Measurements from ENCODE around the gene ZNF211. TPM values are rescaled to one million over a fixed set of nuclear protein-coding genes. Genes with fewer than 3 reads are reported as not detected.

Gene ZNF211
- total RNA-seq, 1 experiment from 2014 or later = 6.7 TPM

DNA sequence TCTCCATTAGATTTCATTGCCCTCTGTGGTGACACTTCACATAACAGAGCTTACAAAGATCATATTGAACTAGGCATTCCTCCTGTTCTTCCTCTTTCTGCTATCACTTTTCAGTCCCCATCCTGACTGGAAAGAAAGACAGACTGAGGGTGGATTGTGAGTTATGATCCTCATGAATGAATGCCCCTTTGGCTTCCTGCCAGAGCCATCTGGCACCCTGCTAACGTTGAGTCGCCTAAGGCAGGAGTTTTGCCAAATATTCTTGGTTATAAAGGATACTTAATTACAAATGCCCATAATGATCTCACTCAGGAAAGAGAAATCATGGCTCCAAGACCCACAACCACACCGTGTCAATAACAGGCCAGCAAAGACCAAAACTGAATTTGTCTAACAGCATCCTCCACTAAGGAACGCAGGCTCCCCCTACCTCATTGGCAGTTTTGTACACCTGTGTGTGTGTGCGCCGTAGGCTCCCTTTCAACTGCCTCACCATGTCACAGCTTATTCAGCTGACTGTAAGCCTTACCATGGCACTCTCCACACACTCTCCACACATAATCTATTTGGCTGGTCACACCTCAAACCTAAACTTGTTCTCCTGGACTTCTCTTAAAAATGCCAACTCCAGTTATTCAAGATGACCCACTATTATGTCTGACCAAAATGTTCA, 15.5 kb downstream of the ZNF211 start:
- Histone ChIP-seq H3K9ac (ENCODE audit: low read length) (no peak overlapping the region), H3K9me3 (ENCODE audit: control insufficient read depth in 1 of 2, insufficient read depth in 1 of 2, low read depth in 1 of 2, low read length in 2 of 2) (peaks cover 3% of the 10 kb centered on the region in 2 experiments; a peak in 2 of 4 replicates), H3K4me3 (replicated peaks in 1 of 2; ENCODE audit: low read depth in 1 of 2, low read length in 2 of 2) (no peak overlapping the region), H3K27ac (ENCODE audit: low read depth, low read length) (no peak overlapping the region), H3K27me3 (ENCODE audit: insufficient read depth, low read length) (no peaks in the 10 kb centered on the region), H3K79me2 (ENCODE audit: insufficient read depth, low read length) (no peaks in the 10 kb centered on the region), H4K20me1 (ENCODE audit: insufficient read depth) (no peaks in the 10 kb centered on the region), H2AFZ (ENCODE audit: low read depth, low read length, poor library complexity, severe bottlenecking) (no peak overlapping the region), H3K36me3 (ENCODE audit: control insufficient read depth in 1 of 2, insufficient read depth in 2 of 2, low read length in 2 of 2) (no peaks in the 10 kb centered on the region), H3K4me2 (ENCODE audit: low read length) (no peak overlapping the region), H3K4me1 (ENCODE audit: control insufficient read depth in 1 of 2, insufficient read depth in 2 of 2, low read length in 2 of 2) (no peaks in the 10 kb centered on the region), H3K9me2 (ENCODE audit: insufficient read depth) (no peaks in the 10 kb centered on the region)
- intact Hi-C loops (cut with micrococcal nuclease) = no loop called here
- no peak for TF ChIP-seq TCF7L2 (IDR thresholded peaks at IDR 0.05; ENCODE audit: borderline replicate concordance, extremely low read depth, insufficient read depth, insufficient read length)
- TF ChIP-seq YY1 (IDR thresholded peaks at IDR 0.05; ENCODE audit: extremely low read depth, insufficient replicate concordance, low read depth, low read length) = no peak
- TF ChIP-seq, protein P1, sequence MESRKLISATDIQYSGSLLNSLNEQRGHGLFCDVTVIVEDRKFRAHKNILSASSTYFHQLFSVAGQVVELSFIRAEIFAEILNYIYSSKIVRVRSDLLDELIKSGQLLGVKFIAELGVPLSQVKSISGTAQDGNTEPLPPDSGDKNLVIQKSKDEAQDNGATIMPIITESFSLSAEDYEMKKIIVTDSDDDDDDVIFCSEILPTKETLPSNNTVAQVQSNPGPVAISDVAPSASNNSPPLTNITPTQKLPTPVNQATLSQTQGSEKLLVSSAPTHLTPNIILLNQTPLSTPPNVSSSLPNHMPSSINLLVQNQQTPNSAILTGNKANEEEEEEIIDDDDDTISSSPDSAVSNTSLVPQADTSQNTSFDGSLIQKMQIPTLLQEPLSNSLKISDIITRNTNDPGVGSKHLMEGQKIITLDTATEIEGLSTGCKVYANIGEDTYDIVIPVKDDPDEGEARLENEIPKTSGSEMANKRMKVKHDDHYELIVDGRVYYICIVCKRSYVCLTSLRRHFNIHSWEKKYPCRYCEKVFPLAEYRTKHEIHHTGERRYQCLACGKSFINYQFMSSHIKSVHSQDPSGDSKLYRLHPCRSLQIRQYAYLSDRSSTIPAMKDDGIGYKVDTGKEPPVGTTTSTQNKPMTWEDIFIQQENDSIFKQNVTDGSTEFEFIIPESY (IDR thresholded peaks at IDR 0.05; ENCODE audit: extremely low read depth, insufficient replicate concordance, low read length) = no peak
- TF ChIP-seq EZH2 (IDR thresholded peaks at IDR 0.05) = no peak
- no peak for TF ChIP-seq SIN3A (IDR thresholded peaks at IDR 0.05; ENCODE audit: low read depth)
- no peak for TF ChIP-seq RAD21 (IDR thresholded peaks at IDR 0.05; ENCODE audit: low read depth)
- no peak for TF ChIP-seq CBX3 (IDR thresholded peaks at IDR 0.05; ENCODE audit: low read depth)
- no peak for TF ChIP-seq ZNF274 (IDR thresholded peaks at IDR 0.05; ENCODE audit: low read depth, low read length)
- TF ChIP-seq, protein P2, sequence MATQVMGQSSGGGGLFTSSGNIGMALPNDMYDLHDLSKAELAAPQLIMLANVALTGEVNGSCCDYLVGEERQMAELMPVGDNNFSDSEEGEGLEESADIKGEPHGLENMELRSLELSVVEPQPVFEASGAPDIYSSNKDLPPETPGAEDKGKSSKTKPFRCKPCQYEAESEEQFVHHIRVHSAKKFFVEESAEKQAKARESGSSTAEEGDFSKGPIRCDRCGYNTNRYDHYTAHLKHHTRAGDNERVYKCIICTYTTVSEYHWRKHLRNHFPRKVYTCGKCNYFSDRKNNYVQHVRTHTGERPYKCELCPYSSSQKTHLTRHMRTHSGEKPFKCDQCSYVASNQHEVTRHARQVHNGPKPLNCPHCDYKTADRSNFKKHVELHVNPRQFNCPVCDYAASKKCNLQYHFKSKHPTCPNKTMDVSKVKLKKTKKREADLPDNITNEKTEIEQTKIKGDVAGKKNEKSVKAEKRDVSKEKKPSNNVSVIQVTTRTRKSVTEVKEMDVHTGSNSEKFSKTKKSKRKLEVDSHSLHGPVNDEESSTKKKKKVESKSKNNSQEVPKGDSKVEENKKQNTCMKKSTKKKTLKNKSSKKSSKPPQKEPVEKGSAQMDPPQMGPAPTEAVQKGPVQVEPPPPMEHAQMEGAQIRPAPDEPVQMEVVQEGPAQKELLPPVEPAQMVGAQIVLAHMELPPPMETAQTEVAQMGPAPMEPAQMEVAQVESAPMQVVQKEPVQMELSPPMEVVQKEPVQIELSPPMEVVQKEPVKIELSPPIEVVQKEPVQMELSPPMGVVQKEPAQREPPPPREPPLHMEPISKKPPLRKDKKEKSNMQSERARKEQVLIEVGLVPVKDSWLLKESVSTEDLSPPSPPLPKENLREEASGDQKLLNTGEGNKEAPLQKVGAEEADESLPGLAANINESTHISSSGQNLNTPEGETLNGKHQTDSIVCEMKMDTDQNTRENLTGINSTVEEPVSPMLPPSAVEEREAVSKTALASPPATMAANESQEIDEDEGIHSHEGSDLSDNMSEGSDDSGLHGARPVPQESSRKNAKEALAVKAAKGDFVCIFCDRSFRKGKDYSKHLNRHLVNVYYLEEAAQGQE (IDR thresholded peaks at IDR 0.05; ENCODE audit: low read depth) = no peak
- TF ChIP-seq, protein P3, sequence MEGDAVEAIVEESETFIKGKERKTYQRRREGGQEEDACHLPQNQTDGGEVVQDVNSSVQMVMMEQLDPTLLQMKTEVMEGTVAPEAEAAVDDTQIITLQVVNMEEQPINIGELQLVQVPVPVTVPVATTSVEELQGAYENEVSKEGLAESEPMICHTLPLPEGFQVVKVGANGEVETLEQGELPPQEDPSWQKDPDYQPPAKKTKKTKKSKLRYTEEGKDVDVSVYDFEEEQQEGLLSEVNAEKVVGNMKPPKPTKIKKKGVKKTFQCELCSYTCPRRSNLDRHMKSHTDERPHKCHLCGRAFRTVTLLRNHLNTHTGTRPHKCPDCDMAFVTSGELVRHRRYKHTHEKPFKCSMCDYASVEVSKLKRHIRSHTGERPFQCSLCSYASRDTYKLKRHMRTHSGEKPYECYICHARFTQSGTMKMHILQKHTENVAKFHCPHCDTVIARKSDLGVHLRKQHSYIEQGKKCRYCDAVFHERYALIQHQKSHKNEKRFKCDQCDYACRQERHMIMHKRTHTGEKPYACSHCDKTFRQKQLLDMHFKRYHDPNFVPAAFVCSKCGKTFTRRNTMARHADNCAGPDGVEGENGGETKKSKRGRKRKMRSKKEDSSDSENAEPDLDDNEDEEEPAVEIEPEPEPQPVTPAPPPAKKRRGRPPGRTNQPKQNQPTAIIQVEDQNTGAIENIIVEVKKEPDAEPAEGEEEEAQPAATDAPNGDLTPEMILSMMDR (IDR thresholded peaks at IDR 0.05 in 2 of 3, conservative IDR thresholded peaks at IDR 0.05 in 1 of 3; ENCODE audit: borderline replicate concordance in 1 of 3, insufficient read depth in 1 of 3, low read depth in 2 of 3, low read length in 2 of 3) = no peak
- TF ChIP-seq POLR2A (IDR thresholded peaks at IDR 0.05; ENCODE audit: borderline replicate concordance, extremely low read depth, insufficient read depth, insufficient read length) = no peak
- no peak for TF ChIP-seq FOSL1 (IDR thresholded peaks at IDR 0.05; ENCODE audit: low read depth)
- TF ChIP-seq POLR2AphosphoS5 (IDR thresholded peaks at IDR 0.05; ENCODE audit: low read depth, low read length) = no peak
- no peak for TF ChIP-seq EGR1 (IDR thresholded peaks at IDR 0.05; ENCODE audit: low read depth)
- TF ChIP-seq SRF (IDR thresholded peaks at IDR 0.05; ENCODE audit: low read depth) = no peak
- TF ChIP-seq, protein P4, sequence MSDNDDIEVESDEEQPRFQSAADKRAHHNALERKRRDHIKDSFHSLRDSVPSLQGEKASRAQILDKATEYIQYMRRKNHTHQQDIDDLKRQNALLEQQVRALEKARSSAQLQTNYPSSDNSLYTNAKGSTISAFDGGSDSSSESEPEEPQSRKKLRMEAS (IDR thresholded peaks at IDR 0.05) = no peak
- TF ChIP-seq EZH2phosphoT487 (IDR thresholded peaks at IDR 0.05; ENCODE audit: borderline replicate concordance) = no peak
- TF ChIP-seq SP1 (IDR thresholded peaks at IDR 0.05; ENCODE audit: low read depth) = no peak
- ChIA-PET POLR2A (no interaction called here), CTCF (no interaction called here), RAD21 (ENCODE audit: low non-redundant PET in 1 of 2, low total read pairs in 2 of 2, uncharacterized antibody in 2 of 2, unreplicated experiment in 2 of 2) (no interaction called here)
- BruUV-seq (replicated peaks) = no TSS peak
- no peak for DNase-seq (ENCODE audit: low read depth, low spot score)
- ATAC-seq = no peak

All from HCT116 (cell line).